Measurements from ENCODE around the gene REC114.
"Not testable (repeated sequence)": the region's sequence is repeated elsewhere in the genome, so short reads cannot be mapped to it uniquely, and the experiment has no call there.

REC114 gene

DNA sequence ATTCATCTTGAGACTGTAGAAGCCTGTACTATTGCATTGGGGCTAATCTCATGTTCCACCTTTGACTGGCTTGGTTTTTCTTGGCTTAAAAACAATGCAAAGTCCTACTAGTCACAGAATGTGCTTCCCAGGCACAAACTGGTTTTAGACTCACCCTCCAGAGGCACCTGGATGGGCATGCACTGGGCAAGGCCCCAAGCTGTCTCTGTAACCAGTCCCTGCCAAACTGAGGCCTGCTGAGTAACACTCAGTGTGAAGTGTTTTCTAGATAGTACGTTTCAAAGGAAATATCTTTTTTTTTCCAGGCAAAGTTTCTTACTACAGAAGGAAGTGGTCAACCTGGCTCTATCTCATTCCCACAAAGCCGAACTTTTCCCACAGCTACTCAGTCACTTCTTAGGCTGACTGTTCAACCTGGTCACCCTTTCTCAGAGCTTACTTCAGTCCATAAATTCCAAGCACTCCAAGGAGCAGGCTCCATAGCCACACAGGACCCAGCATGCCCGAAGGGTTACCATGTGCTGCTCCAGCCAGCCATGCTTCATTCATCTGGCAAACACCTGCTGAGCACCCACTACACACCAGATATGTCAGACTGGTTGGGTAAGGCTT, 132.8 kb downstream of the REC114 start:
- DNase-seq (ENCODE audit: low read depth) = no peak

DNA sequence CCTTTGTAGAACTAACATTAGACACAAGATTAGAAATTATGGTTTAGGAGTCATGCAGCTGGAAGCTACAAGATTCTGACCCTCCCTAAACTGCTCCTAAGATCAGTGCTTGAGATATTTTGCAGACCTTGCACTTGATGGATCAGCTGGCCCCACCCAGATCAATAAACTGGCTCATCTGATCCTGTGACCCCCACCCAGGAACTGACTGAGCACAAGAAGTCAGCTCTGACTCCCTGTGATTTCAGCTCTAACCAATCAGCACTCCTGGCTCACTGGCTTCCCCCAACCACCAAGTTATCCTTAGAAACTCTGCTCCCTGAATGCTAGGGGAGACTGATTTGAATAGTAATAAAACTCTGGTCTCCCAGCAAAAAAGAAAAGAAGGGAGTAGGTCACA, 134.6 kb downstream of the REC114 start:
- DNase-seq (ENCODE audit: low read depth) = not testable (repeated sequence)

DNA sequence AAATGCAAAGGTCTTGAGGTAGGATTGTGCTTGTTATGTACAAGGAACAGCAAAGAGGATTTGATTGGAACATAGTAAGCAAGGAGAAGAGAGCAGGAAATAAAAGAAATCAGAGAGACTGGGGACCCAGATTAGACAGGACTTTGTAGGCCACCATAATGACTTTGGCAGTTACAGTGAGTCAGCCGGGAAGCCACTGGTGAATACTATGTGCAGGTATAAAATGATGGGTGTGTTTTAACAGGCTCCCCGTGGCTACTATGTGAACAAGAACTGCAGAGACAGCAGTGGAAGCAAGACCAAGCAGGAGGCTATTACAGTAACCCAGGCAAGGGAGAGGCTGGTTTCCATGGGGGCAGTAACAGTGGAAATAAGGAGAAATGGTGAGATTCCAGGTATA, 135.1 kb downstream of the REC114 start:
- DNase-seq (ENCODE audit: low read depth) = no peak

DNA sequence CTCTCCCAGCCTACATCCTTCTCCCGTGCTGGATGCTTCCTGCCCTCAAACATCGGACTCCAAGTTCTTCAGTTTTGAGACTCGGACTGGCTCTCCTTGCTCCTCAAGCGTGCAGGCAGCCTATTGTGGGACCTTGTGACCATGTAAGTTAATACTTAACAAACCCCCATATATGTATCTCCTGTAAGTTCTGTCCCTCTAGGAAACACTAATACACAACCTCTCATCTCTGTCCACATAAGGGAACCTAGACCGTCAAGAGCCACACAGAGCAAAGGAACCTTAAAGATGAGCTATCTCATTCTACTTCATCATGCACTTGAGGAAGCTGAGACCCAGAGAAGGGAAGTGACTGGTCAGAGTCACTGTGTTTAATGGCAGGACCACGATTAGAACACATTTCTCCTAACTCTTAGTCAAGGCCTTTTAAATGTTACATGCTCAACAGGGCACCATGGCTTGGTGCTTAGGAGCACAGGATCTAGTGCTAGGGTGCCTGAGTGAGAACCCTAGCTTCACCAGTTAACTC, 140.0 kb downstream of the REC114 start:
- no peak for DNase-seq (ENCODE audit: low read depth)

DNA sequence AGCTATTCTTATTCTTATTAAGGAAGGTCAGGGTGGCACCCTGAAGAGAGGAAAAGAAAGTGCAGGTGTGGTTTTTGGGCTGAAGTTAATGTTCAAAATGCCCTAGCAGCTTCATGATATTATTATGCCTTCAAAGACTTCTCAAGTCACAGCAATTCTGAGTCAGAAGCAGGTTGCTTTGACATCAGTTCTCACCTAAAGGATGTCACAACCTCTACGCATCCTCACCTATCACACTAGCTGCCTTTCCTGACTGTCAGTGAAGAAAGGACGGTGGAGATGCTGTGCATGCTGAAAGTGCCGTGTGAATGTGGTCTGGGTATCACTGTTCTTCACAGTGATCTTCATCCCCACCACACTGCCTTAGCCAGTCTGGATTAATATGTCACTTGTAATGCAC, 140.6 kb downstream of the REC114 start:
- DNase-seq (ENCODE audit: low read depth) = no peak

DNA sequence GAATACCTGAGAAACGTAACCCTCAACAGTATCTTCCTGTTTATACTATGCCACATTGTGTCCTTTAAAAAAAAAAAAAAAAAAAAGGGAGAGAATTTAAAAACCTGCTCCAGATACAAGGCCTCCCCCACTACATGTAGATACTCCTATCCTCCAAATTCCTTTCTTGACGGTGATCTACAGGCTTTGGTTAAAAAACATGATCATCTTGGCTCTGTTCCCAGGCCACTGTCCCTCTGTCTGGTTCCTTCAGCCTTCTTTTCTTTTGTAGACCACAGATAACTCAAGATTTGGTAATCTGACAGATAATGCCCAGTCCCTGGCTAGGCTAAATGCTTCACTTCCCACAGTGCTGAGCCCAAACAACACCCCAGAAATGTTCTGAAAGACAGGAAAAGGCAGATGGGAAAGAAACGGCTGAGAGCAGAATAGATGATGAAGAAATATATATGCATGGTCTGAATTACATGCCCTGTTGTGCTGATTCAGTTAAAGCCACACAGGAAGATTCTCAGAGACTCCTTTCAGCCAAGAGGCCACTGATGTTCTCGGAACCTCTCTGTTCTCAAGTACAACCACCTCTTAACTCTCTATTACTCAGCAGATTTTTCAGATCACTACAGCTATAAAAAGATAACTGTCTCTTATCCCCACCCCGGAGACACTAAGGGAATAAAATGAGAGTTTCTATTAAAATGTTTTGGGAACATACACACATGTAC, 141.9 kb downstream of the REC114 start:
- no peak for DNase-seq (ENCODE audit: low read depth)

DNA sequence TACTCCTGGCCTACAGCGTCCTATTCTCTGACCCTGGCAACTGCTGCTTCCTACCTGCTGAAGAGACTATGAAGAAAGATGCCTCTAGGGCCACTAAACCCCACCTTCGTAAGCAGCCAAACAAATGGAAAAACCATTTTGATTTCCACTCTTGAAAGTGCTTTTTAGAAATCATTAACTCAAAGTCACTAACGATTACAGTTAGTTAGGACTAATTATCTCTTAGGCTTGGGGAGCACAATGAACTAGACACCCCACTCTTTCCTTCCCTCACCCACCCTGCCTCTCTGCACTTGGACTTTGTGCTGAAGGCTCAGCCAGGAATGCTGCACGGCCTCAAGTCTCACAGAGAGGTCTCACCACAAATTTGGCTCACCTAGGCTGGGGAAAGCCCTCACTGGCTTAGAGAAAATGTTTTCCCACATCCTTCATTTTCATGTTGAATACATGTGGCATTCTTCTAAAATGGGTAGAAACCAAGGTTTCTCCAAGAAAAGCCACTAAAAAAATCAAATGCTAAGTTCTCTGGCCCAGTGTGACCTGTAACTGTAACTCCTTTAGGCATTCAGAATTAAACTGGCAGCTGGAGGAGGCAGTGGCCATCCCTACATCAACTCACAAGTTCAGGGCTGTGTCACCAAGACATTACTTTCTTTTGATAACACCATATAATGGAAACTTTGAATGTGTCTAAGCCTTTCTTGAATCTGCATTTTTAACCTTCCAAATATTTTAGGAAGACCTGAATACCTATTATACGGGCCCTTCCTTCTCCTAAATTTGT, 143.1 kb downstream of the REC114 start:
- DNase-seq (ENCODE audit: low read depth) = no peak

DNA sequence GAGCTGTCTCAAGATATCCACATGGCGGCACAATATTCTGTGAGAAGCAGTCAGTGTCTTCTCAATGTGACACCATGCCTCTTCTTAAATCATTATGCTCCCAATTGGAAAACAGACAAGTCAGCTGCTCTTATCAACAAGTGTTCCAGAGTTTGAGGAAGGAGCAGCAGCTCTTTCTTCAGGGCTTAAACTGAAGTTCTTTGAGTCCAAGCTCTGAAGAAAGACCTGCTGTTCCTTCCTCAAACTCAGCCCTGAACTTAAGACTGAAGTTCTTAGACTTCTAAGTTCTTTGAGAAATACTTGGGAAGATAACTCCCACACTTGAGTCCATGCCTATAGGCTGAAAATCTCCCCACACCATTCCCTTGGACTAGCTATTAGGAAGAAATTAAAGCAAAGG, 146.8 kb downstream of the REC114 start:
- no peak for DNase-seq (ENCODE audit: low read depth)

DNA sequence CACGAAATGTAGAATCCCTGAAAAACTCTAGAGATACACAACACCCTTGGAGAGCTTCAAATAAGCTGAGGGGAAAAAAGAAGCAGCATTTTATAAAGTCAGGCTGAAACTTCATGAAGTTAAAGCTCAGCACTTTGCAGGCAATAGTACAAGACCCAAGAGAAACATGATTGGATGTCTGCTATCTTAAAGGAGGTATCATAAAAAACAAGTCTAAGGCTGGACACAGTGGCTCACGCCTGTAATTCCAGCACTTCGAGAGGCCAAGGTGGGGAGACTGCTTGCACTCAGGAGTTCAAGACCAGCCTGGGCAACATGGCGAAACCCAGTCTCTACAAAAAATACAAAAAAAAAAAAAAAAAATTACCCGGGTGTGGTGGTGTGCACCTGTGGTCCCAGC, 147.3 kb downstream of the REC114 start:
- no peak for DNase-seq (ENCODE audit: low read depth)

DNA sequence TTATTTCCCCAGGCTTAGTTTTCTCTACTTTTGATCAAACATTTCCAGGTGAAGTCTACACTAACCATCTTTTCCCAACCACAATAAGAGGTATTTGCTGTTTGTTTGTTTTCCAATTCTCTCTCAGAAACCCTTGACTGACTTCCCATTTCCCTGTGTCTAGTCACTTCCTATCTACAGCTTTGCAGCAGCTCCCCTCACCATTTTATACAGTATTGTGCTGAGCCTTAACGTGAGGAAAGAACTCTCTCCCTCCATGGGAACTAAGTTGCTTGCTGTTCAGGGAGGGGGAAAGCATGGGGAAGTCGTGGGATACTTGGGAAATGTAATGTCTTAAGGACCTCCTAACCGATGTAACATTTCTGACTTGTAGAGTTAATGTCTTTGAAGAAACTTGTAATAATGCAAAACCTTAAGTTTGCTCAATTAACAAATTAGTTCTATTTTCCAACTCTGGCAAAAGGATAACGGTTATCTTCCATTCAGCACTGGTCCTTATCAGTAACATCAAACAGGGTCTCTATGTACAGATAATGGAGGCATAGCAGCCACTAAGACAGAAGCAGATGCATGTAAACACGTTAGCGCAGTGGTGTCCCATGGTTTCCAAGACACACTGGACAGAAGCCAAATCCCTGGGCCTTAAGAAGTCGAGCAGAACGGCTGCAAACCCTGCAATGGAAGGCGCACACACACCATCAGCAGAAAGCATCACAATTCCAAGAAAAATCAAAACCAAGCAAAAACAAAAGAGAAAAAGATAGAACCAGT, 150.5 kb downstream of the REC114 start:
- no peak for DNase-seq (ENCODE audit: low read depth)

DNA sequence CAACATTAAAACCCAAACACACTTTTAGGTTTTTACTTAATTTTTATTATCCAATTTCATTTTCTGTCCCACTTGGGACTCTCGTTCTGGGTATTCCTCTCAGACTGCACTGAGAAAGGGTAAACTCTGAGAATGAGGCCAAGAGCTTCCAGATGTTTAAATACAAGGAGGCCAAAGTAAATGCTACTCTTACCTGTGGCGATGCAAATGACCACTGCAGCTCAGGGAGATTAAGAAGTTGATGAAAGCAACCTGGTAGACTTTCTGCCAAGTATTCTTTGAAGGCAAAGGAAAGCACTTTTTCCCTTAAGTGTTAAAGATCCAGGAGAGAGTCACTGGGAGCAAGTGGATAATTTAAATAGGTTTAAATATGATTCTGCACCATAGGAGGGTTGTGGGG, 151.1 kb downstream of the REC114 start:
- DNase-seq (ENCODE audit: low read depth) = no peak

DNA sequence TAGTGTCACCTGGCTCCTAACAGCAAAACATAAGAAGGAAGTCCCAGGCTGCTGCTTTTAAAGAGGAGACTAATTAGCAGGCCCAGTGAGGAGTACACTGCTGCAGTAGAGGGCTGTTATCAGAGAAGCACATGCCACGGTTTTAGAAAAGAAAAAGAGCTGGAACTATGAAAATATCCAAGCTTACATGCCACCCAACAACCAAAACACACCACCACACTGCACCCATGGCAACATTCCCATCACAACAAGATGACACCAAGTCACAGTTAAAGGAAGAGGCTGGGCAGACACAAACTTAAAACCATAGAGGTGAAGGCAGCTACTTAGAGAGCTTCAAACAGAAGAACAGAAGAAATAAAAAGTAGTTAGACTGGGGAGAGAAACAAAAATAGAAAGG, 153.2 kb downstream of the REC114 start:
- no peak for DNase-seq (ENCODE audit: low read depth)

DNA sequence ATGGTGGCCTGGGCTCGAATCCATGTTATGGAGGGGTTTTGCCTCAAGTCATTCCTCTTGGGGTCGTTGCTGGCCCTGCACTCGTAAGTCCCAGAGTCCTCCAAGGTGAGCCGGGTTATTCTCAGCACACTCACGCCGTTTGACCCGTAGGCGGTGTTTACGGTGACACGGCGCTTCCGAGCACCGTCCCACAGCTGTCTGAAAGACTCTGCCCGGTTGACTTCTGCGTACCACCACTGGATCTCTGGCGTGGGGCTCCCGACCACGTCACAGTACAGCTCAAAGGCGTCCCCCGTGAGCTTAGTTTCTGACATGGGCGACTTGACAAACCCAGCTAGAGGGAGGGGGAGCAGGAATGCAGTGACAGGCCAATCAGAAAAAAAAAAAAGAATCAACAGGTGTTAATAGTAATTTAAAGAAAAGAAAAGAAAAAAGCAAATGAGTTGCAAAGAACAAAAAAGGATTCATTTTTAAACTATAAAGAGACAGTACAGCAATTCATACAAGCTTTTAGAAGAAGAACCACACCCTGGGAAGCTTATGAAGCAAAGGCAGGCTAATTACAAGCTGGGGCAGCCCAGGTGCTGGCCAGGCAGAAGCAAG, 154.2 kb downstream of the REC114 start:
- no peak for DNase-seq (ENCODE audit: low read depth)

DNA sequence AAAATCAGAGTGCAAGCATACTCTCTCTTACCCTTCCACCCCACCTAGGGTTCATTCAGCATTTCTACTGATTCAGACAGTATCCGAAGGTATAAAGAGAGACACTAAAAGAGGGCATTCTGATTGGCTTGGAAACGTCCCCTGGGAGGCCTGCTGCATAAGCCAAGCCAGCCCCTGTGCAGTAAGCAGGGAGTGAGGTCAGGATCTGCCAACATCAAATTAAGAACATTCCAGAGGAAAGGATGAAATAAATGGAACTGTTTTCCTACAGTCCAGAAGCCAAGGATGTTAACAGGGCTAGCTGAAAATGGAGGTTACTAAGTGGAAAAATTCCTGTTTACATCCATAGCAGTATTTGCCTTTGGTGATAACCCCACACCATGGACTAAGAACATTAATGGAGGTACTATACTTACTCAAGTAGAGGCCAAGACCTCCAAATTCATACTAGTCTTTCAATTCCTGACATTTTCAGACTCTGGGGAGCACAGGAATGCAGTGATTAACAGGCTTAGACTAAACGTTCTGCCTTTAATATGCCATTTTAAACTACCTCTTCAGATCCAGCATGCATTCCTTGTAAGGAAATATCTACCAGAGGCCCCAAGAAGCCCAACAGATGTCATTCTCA, 155.7 kb downstream of the REC114 start:
- no peak for DNase-seq (ENCODE audit: low read depth)

DNA sequence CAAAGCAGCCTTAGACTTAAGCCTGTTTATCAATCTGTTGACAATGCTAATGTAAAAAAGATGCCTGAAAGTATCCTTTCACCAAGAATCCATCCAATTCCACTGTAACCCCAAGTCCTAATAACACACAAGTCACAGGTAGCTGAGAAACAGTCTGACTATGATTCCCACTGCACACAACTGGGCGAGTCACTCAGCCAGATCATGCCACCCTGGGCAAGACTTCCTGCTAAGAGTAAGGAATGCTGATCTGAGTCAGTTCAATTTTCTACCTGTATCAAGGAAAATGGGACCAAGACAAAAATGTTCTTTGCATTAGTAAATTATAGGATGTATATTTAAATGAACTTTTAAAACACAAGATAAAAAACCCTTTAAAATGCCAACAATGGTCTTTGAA, 157.0 kb downstream of the REC114 start:
- no peak for DNase-seq (ENCODE audit: low read depth)

DNA sequence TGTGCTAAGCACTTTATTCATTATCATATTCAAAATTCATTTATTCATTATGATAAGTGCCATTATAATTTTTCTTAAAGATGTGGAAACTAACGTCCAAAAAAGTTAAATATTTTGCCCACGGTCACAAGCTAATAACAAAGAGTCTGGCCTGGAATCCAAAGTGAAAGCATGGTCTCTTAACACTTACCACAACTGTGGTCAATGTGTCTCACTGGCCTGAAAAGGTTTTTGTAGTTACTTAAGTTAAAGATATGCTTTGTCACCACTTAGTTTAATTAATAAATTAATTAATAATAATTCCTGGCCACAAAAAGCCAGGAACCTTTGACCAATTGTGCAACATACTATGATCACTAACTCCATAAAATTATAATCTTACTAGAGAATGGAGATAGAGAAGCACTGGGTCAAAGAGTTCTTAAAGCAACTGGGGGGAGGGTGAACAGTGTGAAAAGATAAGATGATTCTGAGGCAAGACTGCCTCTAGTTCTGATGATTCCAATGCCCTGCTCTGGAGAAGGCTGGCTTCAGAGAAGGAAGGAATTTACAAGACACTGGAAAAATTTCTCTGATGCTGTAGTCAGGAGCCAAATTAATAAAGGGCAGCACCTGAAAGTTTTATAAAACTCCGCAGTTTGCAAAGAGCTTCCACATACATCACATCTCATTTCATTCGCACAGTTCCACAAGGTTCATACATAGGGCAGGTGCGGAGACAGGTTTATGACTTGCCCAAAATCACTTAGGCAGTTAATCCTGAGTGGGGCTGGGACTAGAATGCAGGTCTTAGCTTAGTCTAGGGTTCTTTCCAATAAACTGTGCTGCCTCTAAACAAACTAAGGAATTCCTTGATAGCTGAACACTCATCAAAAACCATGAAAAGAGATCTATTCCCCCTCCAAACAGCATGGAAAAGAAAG, 157.7 kb downstream of the REC114 start:
- DNase-seq (ENCODE audit: low read depth) = no peak

DNA sequence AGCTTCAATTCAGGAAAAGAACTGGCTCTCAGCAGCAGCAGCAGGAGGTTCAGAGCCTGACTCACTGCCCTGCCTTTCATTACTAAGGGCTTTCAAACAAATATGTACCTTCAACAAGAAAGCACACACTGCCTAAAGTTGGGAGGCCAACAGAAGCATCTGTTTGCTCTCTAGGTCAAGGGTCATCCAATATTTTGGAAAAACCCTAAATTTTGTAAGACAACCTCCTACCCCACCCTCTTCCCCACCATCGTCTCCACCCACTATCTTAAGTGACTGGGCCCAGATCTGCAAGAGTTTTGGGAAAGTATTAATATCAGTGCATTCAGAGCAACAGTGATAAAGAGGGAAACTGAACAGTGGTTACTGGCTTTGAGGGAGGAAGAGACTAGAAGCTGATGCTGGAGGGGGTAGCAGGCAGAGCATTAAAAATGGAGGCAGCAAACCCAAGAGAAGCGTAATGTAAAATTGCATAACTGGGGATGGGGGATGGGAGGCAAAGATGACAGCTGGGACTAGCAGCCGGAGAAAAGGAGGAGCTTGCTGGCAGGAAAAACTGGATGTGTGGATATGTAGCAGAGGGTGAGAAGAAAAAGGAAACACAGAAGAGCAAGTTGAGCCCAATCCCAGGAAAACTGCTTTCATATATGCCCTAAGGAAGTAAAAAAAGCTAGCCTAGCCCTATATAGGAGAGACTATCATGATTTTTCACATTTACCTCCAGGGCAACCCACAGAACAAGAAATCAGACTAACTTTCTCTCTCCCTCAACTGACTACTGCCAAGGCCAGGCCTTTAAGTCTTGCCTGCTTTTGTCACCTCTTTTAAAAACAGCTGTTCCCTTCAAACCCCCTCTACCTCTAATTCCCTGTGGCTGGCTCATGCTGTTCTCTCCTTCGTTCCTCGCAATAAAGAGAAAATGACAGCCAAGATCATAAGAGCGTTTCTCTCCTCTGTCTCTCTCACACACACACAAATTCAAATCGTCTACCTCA, 158.8 kb downstream of the REC114 start:
- DNase-seq (ENCODE audit: low read depth) = no peak

DNA sequence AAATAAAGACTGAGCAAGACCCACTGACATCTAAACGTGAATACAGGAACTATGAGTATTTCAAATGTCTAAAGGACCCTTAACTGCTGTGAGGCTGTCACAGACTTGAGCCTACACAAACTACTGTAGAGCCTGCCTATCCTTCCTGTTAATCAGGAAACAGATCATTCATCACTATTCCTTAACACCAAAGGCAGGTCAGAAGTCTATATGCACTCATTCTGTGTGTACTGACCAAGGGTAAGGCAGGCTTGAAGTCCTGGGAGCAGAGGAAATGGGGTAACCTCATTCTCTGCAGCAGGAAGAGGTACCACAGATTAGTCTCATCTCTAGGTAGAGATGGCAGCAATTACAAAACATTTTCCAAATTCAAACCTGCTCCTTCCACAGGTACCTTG, 159.5 kb downstream of the REC114 start:
- DNase-seq (ENCODE audit: low read depth) = no peak

DNA sequence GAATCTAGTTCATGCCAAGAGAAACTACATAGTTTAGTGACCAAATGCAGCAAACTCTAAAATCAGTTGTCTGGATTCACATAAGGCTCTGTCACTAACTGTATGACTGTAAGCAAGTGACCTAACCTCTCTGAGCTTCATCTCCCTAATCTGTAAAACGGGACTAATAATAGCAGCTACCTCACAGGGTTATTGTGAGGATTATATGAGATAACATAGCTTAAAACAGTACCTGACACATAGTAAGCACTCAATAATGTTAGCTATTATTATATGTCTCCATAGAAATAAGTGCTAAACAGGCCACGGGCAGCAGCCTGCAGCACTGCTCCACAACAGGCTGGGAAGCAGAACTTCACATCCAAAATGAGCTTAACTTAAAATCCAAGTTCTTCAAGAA, 160.0 kb downstream of the REC114 start:
- DNase-seq (ENCODE audit: low read depth) = no peak

Measured in stimulated activated CD8-positive, alpha-beta memory T cell treated with anti-CD3 and anti-CD28 coated beads, Interleukin-12 subunit alpha, Interleukin-12 subunit beta, amount 100 ng/mL, for 4 hours (primary cell).